ENCODE measurements around the gene DPEP1.

DPEP1 gene

GRCh38 chr16:89600427-89600826 lies 13.0 kb upstream of the DPEP1 start:
- DNase-seq = no peak

GRCh38 chr16:89600956-89601355 lies 12.5 kb upstream of the DPEP1 start:
- no peak for DNase-seq

GRCh38 chr16:89601906-89602272 lies 11.6 kb upstream of the DPEP1 start:
- DNase-seq = no peak

GRCh38 chr16:89602273-89602951 lies 11.0 kb upstream of the DPEP1 start:
- DNase-seq = no peak

- DNase-seq = no peak
These were observed 10.4 kb upstream of the DPEP1 start for GRCh38 chr16:89602952-89603590.

- DNase-seq = no peak
These were observed 8.7 kb upstream of the DPEP1 start for GRCh38 chr16:89604764-89605163.

GRCh38 chr16:89605186-89605970 lies 8.1 kb upstream of the DPEP1 start:
- DNase-seq = no peak

GRCh38 chr16:89606006-89606405 lies 7.4 kb upstream of the DPEP1 start:
- no peak for DNase-seq

- no peak for DNase-seq
These were observed 6.0 kb upstream of the DPEP1 start for GRCh38 chr16:89607453-89607852.

GRCh38 chr16:89607937-89608740 lies 5.3 kb upstream of the DPEP1 start:
- no peak for DNase-seq

- DNase-seq = no peak
These were observed 3.4 kb upstream of the DPEP1 start for GRCh38 chr16:89610108-89610453.

- DNase-seq = no peak
These were observed 851 bp upstream of the DPEP1 start for GRCh38 chr16:89612415-89613166.

- no peak for DNase-seq
These were observed 565 bp downstream of the DPEP1 start for GRCh38 chr16:89613954-89614459.

GRCh38 chr16:89615176-89615575 lies 1.7 kb downstream of the DPEP1 start:
- DNase-seq = no peak

GRCh38 chr16:89615596-89616090 lies 2.2 kb downstream of the DPEP1 start:
- DNase-seq = no peak

- no peak for DNase-seq
These were observed 3.2 kb downstream of the DPEP1 start for GRCh38 chr16:89616623-89617022.

GRCh38 chr16:89617036-89617435 lies 3.6 kb downstream of the DPEP1 start:
- no peak for DNase-seq

- no peak for DNase-seq
These were observed 4.9 kb downstream of the DPEP1 start for GRCh38 chr16:89618109-89618998.

- no peak for DNase-seq
These were observed 6.4 kb downstream of the DPEP1 start for GRCh38 chr16:89619840-89620239.

- DNase-seq = no peak
These were observed 7.0 kb downstream of the DPEP1 start for GRCh38 chr16:89620406-89620841.

GRCh38 chr16:89621136-89621697 lies 7.8 kb downstream of the DPEP1 start:
- DNase-seq = no peak
